SJSA1 (cell line): ENCODE data around the gene SLC9A8. TPM values are rescaled to one million over a fixed set of nuclear protein-coding genes. Genes with fewer than 3 reads are reported as not detected.

Experiments
- DNase-seq, 2 experiments: peaks; one replicate each; pipeline ENCODE4 v3.0.0-alpha.2; 2015 to 2020; ENCODE audit warnings: low spot score in 2 of 2, low read depth in 1 of 2
- H3K27ac ChIP-seq: fragments of 250-450 bp; sonication (Bioruptor Pico); 2 replicates; pipeline ENCODE4 v1.5.1; 2020; ENCODE audit warnings: mild to moderate bottlenecking, moderate library complexity
- H3K27me3 ChIP-seq: fragments of 250-450 bp; sonication (Bioruptor Pico); replicated peaks from 2 replicates; pipeline ENCODE4 v1.5.1; 2020; ENCODE audit warnings: mild to moderate bottlenecking, moderate library complexity
- H3K36me3 ChIP-seq: fragments of 250-450 bp; sonication (Bioruptor Pico); 2 replicates; pipeline ENCODE4 v1.5.1; 2020; ENCODE audit warnings: mild to moderate bottlenecking
- H3K4me1 ChIP-seq: fragments of 250-450 bp; sonication (Bioruptor Pico); replicated peaks from 2 replicates; pipeline ENCODE4 v1.6.1; 2021; ENCODE audit warnings: mild to moderate bottlenecking
- H3K4me3 ChIP-seq: fragments of 250-450 bp; sonication (Bioruptor Pico); 2 replicates; pipeline ENCODE4 v1.5.1; 2020; ENCODE audit warnings: mild to moderate bottlenecking
- H3K9me3 ChIP-seq: fragments of 250-450 bp; sonication (Bioruptor Pico); replicated peaks from 2 replicates; pipeline ENCODE4 v1.5.1; 2020; ENCODE audit warnings: mild to moderate bottlenecking
- total RNA-seq: library from RNA; depleted of rRNA; stranded (reverse); fragments of >200 nt; shearing (Covaris generic); gene quantifications from 2 replicates; pipeline ENCODE4 v1.2.3, GENCODE V29; 2014

Gene SLC9A8
- total RNA-seq, 1 experiment from 2014 or later: 5.5 TPM

GRCh38 chr20:49905415-49906091, 92.9 kb downstream of the SLC9A8 start:
- Histone ChIP-seq H3K27me3 (no peaks in the 10 kb centered on the region), H3K9me3 (no peaks in the 10 kb centered on the region), H3K4me1 (peaks cover 14% of the 10 kb centered on the region), H3K36me3 (peaks cover 67% of the 10 kb centered on the region), H3K4me3 (no peak overlapping the region), H3K27ac (no peak overlapping the region)
- DNase-seq: no peak

- DNase-seq: peak; percentile 26 to 78
- no peaks in the 10 kb centered on the region for H3K9me3 ChIP-seq
- H3K36me3 ChIP-seq: peaks cover 69% of the 10 kb centered on the region
- H3K27me3 ChIP-seq: no peaks in the 10 kb centered on the region
- no peak overlapping the region for H3K4me3 ChIP-seq
- peaks cover 14% of the 10 kb centered on the region for H3K4me1 ChIP-seq
- peak overlapping the region; percentile 67 for H3K27ac ChIP-seq
These were observed 93.5 kb downstream of the SLC9A8 start for GRCh38 chr20:49906101-49906604.

- no peak for DNase-seq
- Histone ChIP-seq H3K27ac (peak overlapping the region; percentile 67), H3K9me3 (no peaks in the 10 kb centered on the region), H3K4me3 (no peak overlapping the region), H3K27me3 (no peaks in the 10 kb centered on the region), H3K4me1 (peaks cover 14% of the 10 kb centered on the region), H3K36me3 (peaks cover 69% of the 10 kb centered on the region)
These were observed 94.1 kb downstream of the SLC9A8 start for GRCh38 chr20:49906615-49907154.

- Histone ChIP-seq H3K4me3 (no peak overlapping the region), H3K27ac (no peak overlapping the region), H3K9me3 (no peaks in the 10 kb centered on the region), H3K27me3 (no peaks in the 10 kb centered on the region), H3K4me1 (peaks cover 14% of the 10 kb centered on the region), H3K36me3 (peaks cover 73% of the 10 kb centered on the region)
- DNase-seq: no peak
These were observed 95.0 kb downstream of the SLC9A8 start for GRCh38 chr20:49907405-49908257.

DNA sequence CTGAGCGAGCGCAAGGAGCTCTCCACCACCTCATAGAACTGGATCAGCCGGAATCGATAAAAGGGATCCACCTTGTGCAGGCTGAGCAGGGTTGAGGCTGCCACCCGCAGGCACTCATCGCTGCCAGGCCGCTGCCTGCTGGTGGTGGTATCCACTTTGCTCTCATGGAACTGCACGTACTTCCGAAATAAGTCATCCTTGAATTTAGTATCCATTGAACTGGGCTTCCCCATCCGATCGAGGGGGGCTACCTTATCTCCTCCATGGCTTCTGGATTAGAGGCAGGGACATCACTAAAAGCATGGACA, 95.6 kb downstream of the SLC9A8 start:
- Histone ChIP-seq H3K9me3 (no peaks in the 10 kb centered on the region), H3K36me3 (peaks cover 72% of the 10 kb centered on the region), H3K4me3 (no peak overlapping the region), H3K4me1 (peaks cover 14% of the 10 kb centered on the region), H3K27ac (no peak overlapping the region), H3K27me3 (no peaks in the 10 kb centered on the region)
- DNase-seq: no peak

DNA sequence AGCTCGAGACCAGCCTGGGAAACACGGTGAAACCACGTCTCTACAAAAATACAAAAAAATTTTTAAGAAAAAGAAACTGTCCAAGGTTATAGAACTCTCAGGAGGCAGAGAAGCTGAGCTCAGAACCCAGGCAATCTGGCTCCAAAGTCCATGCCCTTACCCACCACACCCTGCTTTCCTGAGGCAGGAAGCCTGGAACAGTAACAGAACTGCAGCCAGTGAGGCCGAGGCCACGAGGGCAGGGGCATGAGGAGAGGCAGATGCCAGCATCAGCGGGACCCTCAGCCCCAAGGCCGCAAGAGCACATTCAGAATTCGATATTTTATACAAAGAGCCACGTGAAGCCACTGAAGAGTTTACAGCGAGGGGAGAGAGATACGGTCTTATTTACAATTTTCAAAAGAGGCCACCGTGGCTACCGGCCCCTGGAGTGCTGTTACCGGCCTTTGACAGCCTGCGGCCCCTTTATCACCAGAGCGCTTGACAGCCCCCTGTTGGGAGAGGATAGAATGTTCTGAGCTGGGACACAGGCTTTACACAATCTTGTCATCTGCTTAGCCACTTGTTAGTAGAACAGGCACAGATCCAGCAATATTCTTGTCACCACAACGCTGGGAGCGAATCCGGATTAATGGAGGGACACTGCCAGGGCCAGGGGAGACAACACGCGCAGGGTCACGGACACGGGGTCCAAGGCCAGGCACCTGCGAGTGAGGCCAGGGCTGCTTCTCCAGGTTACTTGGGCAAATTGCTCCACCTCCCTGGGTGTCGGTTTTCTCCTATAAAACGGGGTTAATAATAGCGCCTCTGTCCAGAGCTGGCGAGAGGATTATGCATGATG, 97.1 kb downstream of the SLC9A8 start:
- H3K27me3 ChIP-seq: no peaks in the 10 kb centered on the region
- no peak overlapping the region for H3K27ac ChIP-seq
- no peaks in the 10 kb centered on the region for H3K9me3 ChIP-seq
- no peak for DNase-seq
- H3K4me3 ChIP-seq: no peak overlapping the region
- H3K36me3 ChIP-seq: peaks cover 60% of the 10 kb centered on the region
- H3K4me1 ChIP-seq: peaks cover 24% of the 10 kb centered on the region

DNA sequence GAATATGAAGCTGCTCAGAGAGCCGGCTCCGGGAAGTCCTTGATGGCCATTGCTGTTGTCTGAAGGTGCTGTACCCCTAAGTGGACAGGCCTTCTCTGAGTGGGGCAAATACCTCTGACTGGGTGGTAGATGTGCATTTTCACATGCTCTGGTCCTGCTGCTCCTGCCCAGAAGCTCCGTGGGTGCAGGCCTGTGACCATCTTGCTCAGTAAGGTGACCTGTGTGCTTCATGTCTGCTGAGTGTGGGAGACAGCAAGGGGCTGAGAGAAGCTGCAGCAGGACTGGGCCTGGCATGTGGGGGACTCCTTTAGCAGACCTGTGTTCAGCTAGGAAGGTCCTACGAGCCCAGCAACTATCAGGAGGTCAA, 97.7 kb downstream of the SLC9A8 start:
- Histone ChIP-seq H3K9me3 (no peaks in the 10 kb centered on the region), H3K36me3 (peaks cover 59% of the 10 kb centered on the region), H3K27me3 (no peaks in the 10 kb centered on the region), H3K4me1 (peaks cover 24% of the 10 kb centered on the region), H3K27ac (no peak overlapping the region), H3K4me3 (no peak overlapping the region)
- no peak for DNase-seq

GRCh38 chr20:49913399-49914047, 100.9 kb downstream of the SLC9A8 start:
- Histone ChIP-seq H3K4me1 (peaks cover 17% of the 10 kb centered on the region), H3K9me3 (no peaks in the 10 kb centered on the region), H3K27me3 (no peaks in the 10 kb centered on the region), H3K4me3 (no peak overlapping the region), H3K27ac (no peak overlapping the region), H3K36me3 (peaks cover 33% of the 10 kb centered on the region)
- no peak for DNase-seq

- H3K27me3 ChIP-seq: no peaks in the 10 kb centered on the region
- H3K4me3 ChIP-seq: peak overlapping the region; percentile 89
- H3K9me3 ChIP-seq: no peaks in the 10 kb centered on the region
- peak in 1 of 2 experiments; percentile 36 for DNase-seq
- peaks cover 22% of the 10 kb centered on the region for H3K4me1 ChIP-seq
- H3K27ac ChIP-seq: peak overlapping the region; percentile 100
- H3K36me3 ChIP-seq: peaks cover 23% of the 10 kb centered on the region
These were observed 101.9 kb downstream of the SLC9A8 start for GRCh38 chr20:49914310-49915117.

DNA sequence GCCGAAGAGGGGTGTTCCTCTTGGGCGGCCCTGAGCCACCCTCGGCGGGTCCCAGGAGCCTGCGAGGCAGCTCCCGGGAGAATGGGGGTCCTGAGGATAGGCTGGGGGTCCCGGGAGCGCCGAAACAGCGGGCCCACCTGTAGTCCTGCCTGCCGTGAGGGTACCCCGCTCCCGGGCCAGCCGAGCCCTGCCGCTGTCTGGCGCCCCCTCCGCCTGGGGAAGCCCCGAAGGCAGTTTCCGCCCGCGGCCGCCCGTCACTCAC, 102.4 kb downstream of the SLC9A8 start:
- no peak for DNase-seq
- H3K27me3 ChIP-seq: no peaks in the 10 kb centered on the region
- H3K4me1 ChIP-seq: peaks cover 22% of the 10 kb centered on the region
- peak overlapping the region; percentile 100 for H3K27ac ChIP-seq
- H3K36me3 ChIP-seq: peaks cover 18% of the 10 kb centered on the region
- no peaks in the 10 kb centered on the region for H3K9me3 ChIP-seq
- H3K4me3 ChIP-seq: peak overlapping the region; percentile 89

GRCh38 chr20:49915380-49916145, 102.9 kb downstream of the SLC9A8 start, which contains the start of gene SPATA2:
Gene SPATA2 (minus strand): TSS chr20:49915529. CDS start chr20:49908490, 7,039 bp downstream.
- H3K4me1 ChIP-seq: peaks cover 22% of the 10 kb centered on the region
- H3K9me3 ChIP-seq: no peaks in the 10 kb centered on the region
- peak within 1 kb of the TSS; percentile 100 for H3K27ac ChIP-seq
- peak; percentile 97 to 99 for DNase-seq
- H3K4me3 ChIP-seq: peak within 1 kb of the TSS; percentile 89
- no peaks in the 10 kb centered on the region for H3K27me3 ChIP-seq
- peaks cover 14% of the 10 kb centered on the region for H3K36me3 ChIP-seq
